SU-DHL-6 (cell line): ENCODE data around the gene GIGYF1.

Source experiments
- EZH2phosphoT487 ChIP-seq: fragments of 200-600 bp; sonication (generic), shearing (Covaris generic); conservative IDR thresholded peaks from 2 replicates; pipeline ENCODE4 v1.6.1; 2018; ENCODE audit warnings: mild to moderate bottlenecking, antibody characterized with exemption, low read length, moderate library complexity, mixed read lengths
- TF ChIP-seq, protein P1 (sequence below): fragments of 200-600 bp; sonication (generic); IDR thresholded peaks from one replicate; pipeline ENCODE4 v1.5.1; 2017; ENCODE audit warnings: antibody characterized with exemption, mild to moderate bottlenecking, low read length, moderate library complexity; ENCODE audit not compliant: insufficient read depth, poor library complexity, severe bottlenecking

DNA sequence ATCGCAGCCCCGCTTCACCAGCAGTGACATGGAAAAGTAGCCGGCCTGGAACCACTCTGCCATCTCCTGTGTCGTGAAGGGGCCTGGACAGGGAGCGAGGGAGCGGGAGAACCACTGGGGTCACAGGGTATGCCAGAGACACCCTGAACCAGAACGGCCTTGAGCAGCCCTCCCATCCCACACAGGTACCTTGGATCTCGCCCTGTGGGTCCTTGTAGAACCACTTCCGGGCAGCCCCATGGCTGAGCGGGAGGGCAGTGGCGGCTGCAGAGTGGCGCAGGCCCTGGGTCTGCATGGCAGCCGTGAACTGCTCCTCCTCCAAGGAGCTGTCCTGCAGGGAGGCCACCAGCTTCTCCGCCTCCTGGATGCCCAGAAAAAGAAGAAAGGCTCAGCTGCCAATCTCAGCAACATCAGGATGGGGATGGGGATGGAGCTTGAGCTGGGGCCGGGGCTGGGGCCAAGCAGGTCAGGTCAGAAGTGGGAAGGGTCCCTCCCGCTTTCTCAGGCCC, 9.5 kb downstream of the GIGYF1 start:
- TF ChIP-seq, protein P1, sequence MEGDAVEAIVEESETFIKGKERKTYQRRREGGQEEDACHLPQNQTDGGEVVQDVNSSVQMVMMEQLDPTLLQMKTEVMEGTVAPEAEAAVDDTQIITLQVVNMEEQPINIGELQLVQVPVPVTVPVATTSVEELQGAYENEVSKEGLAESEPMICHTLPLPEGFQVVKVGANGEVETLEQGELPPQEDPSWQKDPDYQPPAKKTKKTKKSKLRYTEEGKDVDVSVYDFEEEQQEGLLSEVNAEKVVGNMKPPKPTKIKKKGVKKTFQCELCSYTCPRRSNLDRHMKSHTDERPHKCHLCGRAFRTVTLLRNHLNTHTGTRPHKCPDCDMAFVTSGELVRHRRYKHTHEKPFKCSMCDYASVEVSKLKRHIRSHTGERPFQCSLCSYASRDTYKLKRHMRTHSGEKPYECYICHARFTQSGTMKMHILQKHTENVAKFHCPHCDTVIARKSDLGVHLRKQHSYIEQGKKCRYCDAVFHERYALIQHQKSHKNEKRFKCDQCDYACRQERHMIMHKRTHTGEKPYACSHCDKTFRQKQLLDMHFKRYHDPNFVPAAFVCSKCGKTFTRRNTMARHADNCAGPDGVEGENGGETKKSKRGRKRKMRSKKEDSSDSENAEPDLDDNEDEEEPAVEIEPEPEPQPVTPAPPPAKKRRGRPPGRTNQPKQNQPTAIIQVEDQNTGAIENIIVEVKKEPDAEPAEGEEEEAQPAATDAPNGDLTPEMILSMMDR: no peak
- no peak for TF ChIP-seq EZH2phosphoT487
